ENCODE results near the gene CASP10.

DNA sequence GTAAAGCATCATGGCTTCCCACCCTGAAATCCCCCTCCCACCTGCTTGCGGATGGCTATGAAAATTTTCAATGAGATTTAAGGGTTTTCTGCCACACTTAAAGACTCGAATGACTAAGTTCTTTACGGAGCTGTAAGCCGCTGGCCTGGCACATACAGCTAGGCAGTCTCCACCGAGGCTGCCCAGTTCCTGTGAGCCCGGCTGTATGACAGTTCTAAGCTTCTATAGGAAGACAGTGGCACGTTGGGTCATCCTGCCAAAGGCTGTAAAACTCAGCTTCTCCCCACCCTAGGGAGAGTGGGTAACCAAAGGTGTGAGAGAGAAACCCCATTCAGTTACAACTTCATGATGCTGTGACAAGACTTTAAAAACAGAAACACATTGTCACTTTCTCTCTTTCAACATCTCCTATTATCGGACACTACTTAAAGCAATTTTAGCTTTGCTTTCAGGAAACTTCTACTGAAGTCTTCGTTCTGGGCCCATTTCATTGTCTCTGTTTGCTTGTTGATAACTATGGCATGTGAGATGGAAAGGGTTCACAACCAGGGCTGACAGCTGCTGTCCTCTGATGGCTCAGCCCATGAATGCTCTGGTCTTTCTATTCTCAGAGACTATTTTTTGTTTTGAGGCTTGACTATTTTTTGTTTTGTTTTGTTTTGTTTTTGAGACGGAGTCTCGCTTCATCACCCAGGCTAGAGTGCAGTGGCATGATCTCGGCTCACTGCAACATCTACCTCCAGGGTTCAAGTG is 84.5 kb downstream of the CASP10 start:
- TF ChIP-seq, protein P1, sequence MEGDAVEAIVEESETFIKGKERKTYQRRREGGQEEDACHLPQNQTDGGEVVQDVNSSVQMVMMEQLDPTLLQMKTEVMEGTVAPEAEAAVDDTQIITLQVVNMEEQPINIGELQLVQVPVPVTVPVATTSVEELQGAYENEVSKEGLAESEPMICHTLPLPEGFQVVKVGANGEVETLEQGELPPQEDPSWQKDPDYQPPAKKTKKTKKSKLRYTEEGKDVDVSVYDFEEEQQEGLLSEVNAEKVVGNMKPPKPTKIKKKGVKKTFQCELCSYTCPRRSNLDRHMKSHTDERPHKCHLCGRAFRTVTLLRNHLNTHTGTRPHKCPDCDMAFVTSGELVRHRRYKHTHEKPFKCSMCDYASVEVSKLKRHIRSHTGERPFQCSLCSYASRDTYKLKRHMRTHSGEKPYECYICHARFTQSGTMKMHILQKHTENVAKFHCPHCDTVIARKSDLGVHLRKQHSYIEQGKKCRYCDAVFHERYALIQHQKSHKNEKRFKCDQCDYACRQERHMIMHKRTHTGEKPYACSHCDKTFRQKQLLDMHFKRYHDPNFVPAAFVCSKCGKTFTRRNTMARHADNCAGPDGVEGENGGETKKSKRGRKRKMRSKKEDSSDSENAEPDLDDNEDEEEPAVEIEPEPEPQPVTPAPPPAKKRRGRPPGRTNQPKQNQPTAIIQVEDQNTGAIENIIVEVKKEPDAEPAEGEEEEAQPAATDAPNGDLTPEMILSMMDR (IDR thresholded peaks at IDR 0.05; ENCODE audit: poor library complexity) = no peak
- TF ChIP-seq EZH2phosphoT487 (IDR thresholded peaks at IDR 0.05; ENCODE audit: low read depth, severe bottlenecking, unreplicated experiment) (no peak), EZH2 (IDR thresholded peaks at IDR 0.05; ENCODE audit: borderline replicate concordance) (no peak)
